Stimulated activated CD4-positive, alpha-beta T cell treated with anti-CD3 and anti-CD28 coated beads, TNF-alpha, amount 100 ng/mL, for 48 hours (primary cell): ENCODE data around the gene DHX57.
"Not testable (repeated sequence)": the region's sequence is repeated elsewhere in the genome, so short reads cannot be mapped to it uniquely, and the experiment has no call there.

Experiments
- DNase-seq, 3 donors: peaks; one replicate each; pipeline ENCODE4 v3.0.0-alpha.2; 2020; ENCODE audit warnings: low read depth in 3 of 3

The DHX57 gene

GRCh38 chr2:38795016-38795415, 80.7 kb downstream of the DHX57 start:
- not testable (repeated sequence) for DNase-seq

- no peak for DNase-seq
These were observed 81.3 kb downstream of the DHX57 start for GRCh38 chr2:38794235-38794946.

- DNase-seq, result no peak
These were observed 82.2 kb downstream of the DHX57 start for GRCh38 chr2:38793511-38793910.

GRCh38 chr2:38792751-38793150, 83.0 kb downstream of the DHX57 start:
- DNase-seq, result no peak

GRCh38 chr2:38792321-38792720, 83.4 kb downstream of the DHX57 start:
- not testable (repeated sequence) for DNase-seq

- no peak for DNase-seq
These were observed 84.0 kb downstream of the DHX57 start for GRCh38 chr2:38791744-38792143.

GRCh38 chr2:38789691-38790090, 86.0 kb downstream of the DHX57 start:
- DNase-seq, result no peak

GRCh38 chr2:38788306-38788705, 87.4 kb downstream of the DHX57 start:
- DNase-seq, result no peak

GRCh38 chr2:38783586-38783985, 92.1 kb downstream of the DHX57 start:
- no peak for DNase-seq

- DNase-seq, result no peak
These were observed 97.0 kb downstream of the DHX57 start for GRCh38 chr2:38778687-38779082.

- DNase-seq, result no peak
These were observed 99.2 kb downstream of the DHX57 start for GRCh38 chr2:38776531-38776930.

- DNase-seq, result no peak
These were observed 99.9 kb downstream of the DHX57 start for GRCh38 chr2:38775921-38776225.

GRCh38 chr2:38775097-38775920, 100.4 kb downstream of the DHX57 start:
- no peak for DNase-seq

- no peak for DNase-seq
These were observed 104.1 kb downstream of the DHX57 start for GRCh38 chr2:38771632-38772031.

- DNase-seq, result no peak
These were observed 110.2 kb downstream of the DHX57 start for GRCh38 chr2:38765551-38765950.

GRCh38 chr2:38765149-38765548, 110.6 kb downstream of the DHX57 start:
- no peak for DNase-seq

- DNase-seq, result no peak
These were observed 112.0 kb downstream of the DHX57 start for GRCh38 chr2:38763728-38764127.

GRCh38 chr2:38763228-38763627, 112.5 kb downstream of the DHX57 start:
- DNase-seq, result no peak

GRCh38 chr2:38755891-38756290, 119.8 kb downstream of the DHX57 start:
- not testable (repeated sequence) for DNase-seq

GRCh38 chr2:38754506-38754905, 121.2 kb downstream of the DHX57 start:
- DNase-seq, result no peak

- DNase-seq, result no peak
These were observed 121.7 kb downstream of the DHX57 start for GRCh38 chr2:38754049-38754448.

- peak in 1 of 3 donors; percentile 20 for DNase-seq
These were observed 123.9 kb downstream of the DHX57 start for GRCh38 chr2:38751596-38752410.
